DND-41 (cell line): Measurements from ENCODE around the gene CPT2.

Experiments used
- ATAC-seq: fragments of 200-7000 bp; cut with Tn5 transposase; 3 replicates; pipeline ENCODE4 v1.9.1; 2021; ENCODE audit warnings: low read depth; ENCODE audit not compliant: insufficient read depth
- DNase-seq: peaks from one replicate; pipeline ENCODE4 v3.0.0-alpha.2; 2020
- H2AFZ ChIP-seq: 2 replicates; pipeline ENCODE4 v1.6.0; 2012; ENCODE audit warnings: low read depth, low read length
- H3K27ac ChIP-seq: 2 replicates; pipeline ENCODE4 v1.5.1; 2012; ENCODE audit warnings: low read length, inconsistent platforms
- H3K27me3 ChIP-seq: fragments of 200-600 bp; sonication (generic); 2 replicates; pipeline ENCODE4 v1.6.0; 2012; ENCODE audit warnings: low read length, mild to moderate bottlenecking, inconsistent platforms; ENCODE audit not compliant: insufficient read depth, poor library complexity
- H3K36me3 ChIP-seq: 2 replicates; pipeline ENCODE4 v1.5.1; 2012; ENCODE audit warnings: low read length, inconsistent platforms; ENCODE audit not compliant: insufficient read depth
- H3K4me1 ChIP-seq: 2 replicates; pipeline ENCODE4 v1.5.1; 2012; ENCODE audit warnings: mild to moderate bottlenecking, low read length; ENCODE audit not compliant: insufficient read depth
- H3K4me2 ChIP-seq: 2 replicates; pipeline ENCODE4 v1.6.0; 2012; ENCODE audit warnings: mild to moderate bottlenecking, moderate library complexity, low read length, inconsistent platforms; ENCODE audit not compliant: insufficient read depth
- H3K4me3 ChIP-seq, 2 experiments: fragments of 200-600 bp in 1 of 2; shearing (Covaris generic) in 1 of 2; 2 replicates each; pipeline ENCODE4 v1.5.1; 2012 to 2016; ENCODE audit warnings: inconsistent platforms in 2 of 2, low read length in 2 of 2, mild to moderate bottlenecking in 2 of 2, low read depth in 1 of 2, moderate library complexity in 1 of 2
- H3K79me2 ChIP-seq: 2 replicates; pipeline ENCODE4 v1.6.0; 2012; ENCODE audit warnings: low read length, inconsistent platforms; ENCODE audit not compliant: insufficient read depth
- H3K9ac ChIP-seq: 2 replicates; pipeline ENCODE4 v1.6.0; 2012; ENCODE audit warnings: low read depth, mild to moderate bottlenecking, inconsistent platforms, low read length, moderate library complexity
- H3K9me3 ChIP-seq: 2 replicates; pipeline ENCODE4 v1.5.1; 2012; ENCODE audit warnings: low read length, moderate library complexity, mild to moderate bottlenecking, inconsistent platforms; ENCODE audit not compliant: insufficient read depth, severe bottlenecking
- H4K20me1 ChIP-seq: 2 replicates; pipeline ENCODE4 v1.6.0; 2012; ENCODE audit warnings: low read length; ENCODE audit not compliant: insufficient read depth
- EZH2 ChIP-seq: IDR thresholded peaks from 3 replicates; pipeline ENCODE4 v1.6.1; 2012; ENCODE audit warnings: borderline replicate concordance, low read depth, mild to moderate bottlenecking, moderate library complexity, low read length, inconsistent platforms; ENCODE audit not compliant: severe bottlenecking
- TF ChIP-seq, protein P1 (sequence below): IDR thresholded peaks from 2 replicates; pipeline ENCODE4 v1.5.1; 2012; ENCODE audit warnings: borderline replicate concordance, low read length, moderate library complexity, mild to moderate bottlenecking; ENCODE audit not compliant: poor library complexity, severe bottlenecking; ENCODE audit errors: extremely low read depth

Gene CPT2

GRCh38 chr1:53250325-53250724, 53.7 kb downstream of the CPT2 start:
- Histone ChIP-seq H3K4me2 (no peak overlapping the region), H3K27me3 (no peaks in the 10 kb centered on the region)

GRCh38 chr1:53254011-53254640, 57.5 kb downstream of the CPT2 start:
- Histone ChIP-seq H3K9ac (no peak overlapping the region), H3K79me2 (no peaks in the 10 kb centered on the region), H3K4me1 (no peaks in the 10 kb centered on the region), H3K9me3 (no peaks in the 10 kb centered on the region), H3K27me3 (no peaks in the 10 kb centered on the region), H4K20me1 (0 out of 2 replicates have a peak, but pooled peaks cover 3% of the 10 kb centered on the region), H2AFZ (no peak overlapping the region), H3K36me3 (peaks cover 91% of the 10 kb centered on the region), H3K4me3 (no peak overlapping the region), H3K27ac (no peak overlapping the region), H3K4me2 (no peak overlapping the region)
- ATAC-seq (no peak), DNase-seq (no peak)
- no peak for TF ChIP-seq EZH2
- TF ChIP-seq, protein P1, sequence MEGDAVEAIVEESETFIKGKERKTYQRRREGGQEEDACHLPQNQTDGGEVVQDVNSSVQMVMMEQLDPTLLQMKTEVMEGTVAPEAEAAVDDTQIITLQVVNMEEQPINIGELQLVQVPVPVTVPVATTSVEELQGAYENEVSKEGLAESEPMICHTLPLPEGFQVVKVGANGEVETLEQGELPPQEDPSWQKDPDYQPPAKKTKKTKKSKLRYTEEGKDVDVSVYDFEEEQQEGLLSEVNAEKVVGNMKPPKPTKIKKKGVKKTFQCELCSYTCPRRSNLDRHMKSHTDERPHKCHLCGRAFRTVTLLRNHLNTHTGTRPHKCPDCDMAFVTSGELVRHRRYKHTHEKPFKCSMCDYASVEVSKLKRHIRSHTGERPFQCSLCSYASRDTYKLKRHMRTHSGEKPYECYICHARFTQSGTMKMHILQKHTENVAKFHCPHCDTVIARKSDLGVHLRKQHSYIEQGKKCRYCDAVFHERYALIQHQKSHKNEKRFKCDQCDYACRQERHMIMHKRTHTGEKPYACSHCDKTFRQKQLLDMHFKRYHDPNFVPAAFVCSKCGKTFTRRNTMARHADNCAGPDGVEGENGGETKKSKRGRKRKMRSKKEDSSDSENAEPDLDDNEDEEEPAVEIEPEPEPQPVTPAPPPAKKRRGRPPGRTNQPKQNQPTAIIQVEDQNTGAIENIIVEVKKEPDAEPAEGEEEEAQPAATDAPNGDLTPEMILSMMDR: no peak

More at GRCh38 chr1:53250325-53250724, 53.7 kb downstream of the CPT2 start:
- no peaks in the 10 kb centered on the region for H3K4me1 ChIP-seq
- no peaks in the 10 kb centered on the region for H3K79me2 ChIP-seq
- H3K36me3 ChIP-seq: peaks cover 94% of the 10 kb centered on the region
- no peak overlapping the region for H3K4me3 ChIP-seq
- DNase-seq: no peak
- no peaks in the 10 kb centered on the region for H4K20me1 ChIP-seq
- H3K9me3 ChIP-seq: no peaks in the 10 kb centered on the region
- no peak overlapping the region for H2AFZ ChIP-seq
- ATAC-seq: no peak
- TF ChIP-seq, protein P1: no peak
- TF ChIP-seq EZH2: no peak
- no peak overlapping the region for H3K9ac ChIP-seq
- no peak overlapping the region for H3K27ac ChIP-seq

DNA sequence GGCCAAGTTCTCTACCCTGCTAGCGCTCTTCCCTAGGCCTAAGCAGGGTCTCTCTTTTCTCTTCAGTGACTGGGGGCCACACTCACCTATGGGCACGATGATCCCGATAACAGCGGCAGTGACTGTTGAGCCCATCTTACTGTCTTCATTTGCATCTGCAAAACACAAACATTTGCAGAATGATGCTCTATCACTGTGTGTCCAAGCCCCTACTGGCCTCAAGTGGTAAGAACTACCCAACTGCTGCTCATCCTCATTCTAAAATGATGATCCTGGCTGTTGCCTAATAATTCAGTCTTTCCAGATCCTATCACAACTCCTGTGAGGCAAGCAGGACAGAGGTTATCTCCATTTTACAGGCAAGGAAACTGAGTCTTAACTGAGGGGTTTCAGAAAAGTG, 58.4 kb downstream of the CPT2 start:
- Histone ChIP-seq H3K9ac (no peak overlapping the region), H3K4me2 (no peak overlapping the region), H3K4me1 (no peaks in the 10 kb centered on the region), H3K36me3 (peaks cover 91% of the 10 kb centered on the region), H3K79me2 (no peaks in the 10 kb centered on the region), H4K20me1 (0 out of 2 replicates have a peak, but pooled peaks cover 3% of the 10 kb centered on the region), H2AFZ (no peak overlapping the region), H3K4me3 (no peak overlapping the region), H3K27ac (no peak overlapping the region), H3K9me3 (no peaks in the 10 kb centered on the region), H3K27me3 (no peaks in the 10 kb centered on the region)
- no peak for DNase-seq
- ATAC-seq: no peak
- TF ChIP-seq, protein P1: no peak
- no peak for TF ChIP-seq EZH2
